K562 (cell line): ENCODE measurements around the gene CAMK2A.

Source experiments
- CHD1 ChIP-seq: fragments of 200-600 bp; sonication (generic); IDR thresholded peaks from one replicate; pipeline ENCODE4 v1.6.1; 2012; ENCODE audit warnings: mild to moderate bottlenecking, moderate library complexity, low read length, inconsistent platforms
- CTCF ChIP-seq, 3 experiments: IDR thresholded peaks in 2 of 3; conservative IDR thresholded peaks in 1 of 3; 2 replicates each; pipeline ENCODE4 v1.5.1; 2011 to 2012; ENCODE audit warnings: low read length in 3 of 3, mild to moderate bottlenecking in 3 of 3, control low read depth in 2 of 3, improper control_type of control experiment in 1 of 3, inconsistent platforms in 1 of 3, low read depth in 1 of 3, mixed read lengths in 1 of 3, moderate library complexity in 1 of 3; ENCODE audit not compliant: insufficient read depth in 2 of 3
- E2F5 ChIP-seq: sonication (generic); formaldehyde crosslinking; IDR thresholded peaks from 2 replicates; pipeline ENCODE4 v1.8.0; 2022; ENCODE audit warnings: mild to moderate bottlenecking, missing genetic modification reagents
- EP300 ChIP-seq: IDR thresholded peaks from 2 replicates; pipeline ENCODE4 v1.6.1; 2012; ENCODE audit warnings: low read length, improper control_type of control experiment
- HDAC8 ChIP-seq: fragments of 450-650 bp; IDR thresholded peaks from 2 replicates; pipeline ENCODE4 v1.6.1; 2016; ENCODE audit warnings: mild to moderate bottlenecking, missing genetic modification characterization, moderate library complexity, missing compliant biosample characterization
- KAT7 ChIP-seq: sonication (generic); formaldehyde crosslinking; IDR thresholded peaks from 2 replicates; pipeline ENCODE4 v1.8.0; 2022; ENCODE audit warnings: missing genetic modification reagents, mild to moderate bottlenecking, borderline replicate concordance
- KDM1A ChIP-seq, 2 experiments: fragments of 450-650 bp; IDR thresholded peaks; 2 replicates each; pipeline ENCODE4 v1.6.1; 2016; ENCODE audit warnings: mild to moderate bottlenecking in 2 of 2
- MXI1 ChIP-seq: IDR thresholded peaks from 2 replicates; pipeline ENCODE4 v1.6.1; 2011; ENCODE audit warnings: low read depth, mild to moderate bottlenecking, improper control_type of control experiment, low read length
- ZNF707 ChIP-seq: fragments of 250-450 bp; sonication (Bioruptor Pico); conservative IDR thresholded peaks from 2 replicates; pipeline ENCODE4 v1.8.0; 2022; ENCODE audit warnings: inconsistent platforms, mild to moderate bottlenecking, moderate library complexity

- TF ChIP-seq E2F5 (CRISPR knock-in tag) (no peak), HDAC8 (tag) (no peak), CTCF (IDR thresholded peaks at IDR 0.05 in 2 of 3, conservative IDR thresholded peaks at IDR 0.05 in 1 of 3; ENCODE audit: insufficient read depth in 2 of 3, low read depth in 1 of 3, low read length in 3 of 3) (no peak), CHD1 (no peak), ZNF707 (CRISPR knock-in tag) (no peak), MXI1 (no peak), KAT7 (CRISPR knock-in tag) (no peak), EP300 (no peak), KDM1A (IDR thresholded peaks at IDR 0.05) (no peak)
These were observed 106.1 kb downstream of the CAMK2A start for GRCh38 chr5:150183436-150183835.
